Measurements from ENCODE around the gene QKI.

QKI gene

DNA sequence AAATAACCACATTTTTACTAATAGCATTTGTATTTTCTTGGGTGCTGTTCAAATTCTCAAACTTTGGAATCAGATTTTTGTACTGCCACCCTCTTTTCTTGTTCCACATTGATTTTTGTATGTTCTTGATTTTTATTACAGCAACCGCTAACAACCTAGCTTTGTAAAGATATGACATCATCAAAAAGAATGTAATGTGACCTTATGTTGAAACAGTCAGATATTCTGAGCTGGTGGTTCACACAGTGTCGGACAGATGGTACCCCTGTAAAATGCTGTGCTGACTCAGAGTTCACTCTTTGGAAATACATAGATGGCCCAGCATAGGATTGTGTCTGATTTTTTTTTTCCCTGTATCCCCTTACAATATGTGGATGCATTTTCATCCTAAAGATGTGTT lies 118.9 kb downstream of the QKI start:
- peak; percentile 95 for DNase-seq (ENCODE audit: low read depth)

DNA sequence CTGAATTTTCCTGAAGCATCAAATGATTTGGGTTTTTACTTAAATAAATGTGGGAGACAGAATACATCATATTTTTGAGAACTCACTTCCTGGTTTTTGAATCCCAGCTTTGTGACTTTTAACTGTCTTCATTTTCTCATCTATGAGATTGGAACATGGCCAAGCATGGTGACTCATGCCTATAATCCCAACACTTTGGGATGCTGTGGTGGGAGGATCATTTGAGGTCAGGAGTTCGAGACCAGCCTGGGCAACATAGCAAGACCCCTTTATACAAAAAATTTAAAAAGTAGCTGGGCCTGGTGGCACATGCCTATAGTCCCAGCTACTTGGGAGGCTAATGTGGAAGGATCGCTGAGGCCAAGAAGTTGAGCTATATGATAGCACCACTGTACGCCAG lies 122.3 kb downstream of the QKI start:
- DNase-seq (ENCODE audit: low read depth): peak; percentile 30

DNA sequence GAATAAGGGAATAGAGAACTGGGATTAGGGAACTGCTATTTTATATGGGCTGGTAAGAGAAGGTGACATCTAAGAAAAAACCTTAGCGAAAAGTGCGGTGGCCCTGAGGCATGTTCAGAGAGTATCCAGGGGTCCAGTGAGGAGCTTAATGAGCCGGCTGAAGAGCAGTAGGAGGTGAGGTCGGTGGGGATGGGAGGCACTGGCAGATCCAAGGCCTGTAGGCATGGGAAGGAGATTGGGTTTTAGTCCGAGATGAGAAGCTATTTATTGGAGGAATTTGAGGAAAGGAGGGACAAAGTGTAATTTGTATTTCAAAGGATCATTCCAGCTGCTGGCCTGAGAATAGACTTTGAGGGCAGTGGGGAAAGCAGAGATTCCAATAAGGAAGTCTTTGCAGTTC lies 123.8 kb downstream of the QKI start:
- no peak for DNase-seq (ENCODE audit: low read depth)

DNA sequence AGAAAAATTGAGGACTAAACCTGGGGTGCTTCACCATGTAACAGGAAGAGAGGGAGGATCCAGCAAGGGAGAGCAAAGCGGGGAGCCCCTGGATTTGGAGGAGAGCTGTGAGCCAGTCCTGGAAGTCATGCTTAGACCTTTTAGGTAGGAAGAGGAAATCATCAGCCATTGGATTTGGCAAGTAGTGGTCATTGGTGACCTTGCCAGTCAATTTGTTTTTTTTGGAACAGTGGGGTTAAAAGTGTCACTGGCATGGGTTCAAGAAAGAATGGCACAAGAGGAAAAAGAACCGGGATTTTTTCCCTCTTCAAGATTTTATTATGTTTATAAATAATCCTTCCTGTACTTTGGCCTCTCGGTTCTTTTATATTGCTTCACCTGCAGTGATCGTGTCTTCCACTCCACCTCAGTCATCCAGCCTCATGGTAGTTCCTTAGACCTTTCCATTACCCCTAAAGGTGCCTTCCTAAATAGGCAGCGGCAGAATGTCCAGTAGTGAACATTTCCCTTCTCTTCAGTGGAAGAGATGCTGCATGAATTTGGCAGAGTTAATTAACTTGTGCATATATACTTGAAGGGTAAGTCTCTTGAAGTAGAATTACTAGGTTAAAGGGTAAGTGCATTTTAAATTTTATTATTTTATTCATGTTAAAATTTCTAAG lies 124.7 kb downstream of the QKI start:
- no peak for DNase-seq (ENCODE audit: low read depth)

DNA sequence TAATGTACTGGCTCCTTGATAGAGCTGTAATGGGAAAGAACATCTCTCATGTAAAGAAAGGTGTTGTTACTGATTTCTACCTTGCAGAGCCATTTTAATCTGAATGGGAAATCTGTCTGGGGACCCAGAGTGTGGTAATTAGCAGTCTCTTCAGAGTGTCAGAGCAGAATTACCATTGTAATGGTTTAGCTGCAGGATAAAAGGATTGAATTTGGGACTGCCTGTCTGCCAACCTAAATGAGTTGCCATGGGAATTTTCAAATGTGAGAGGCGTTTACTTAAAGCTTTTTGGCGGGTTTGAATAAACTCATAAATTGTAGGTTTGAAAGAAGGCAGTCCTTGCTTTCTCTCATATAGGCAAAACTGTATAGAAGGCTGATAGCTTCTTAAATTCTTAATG lies 128.8 kb downstream of the QKI start:
- DNase-seq (ENCODE audit: low read depth): no peak

DNA sequence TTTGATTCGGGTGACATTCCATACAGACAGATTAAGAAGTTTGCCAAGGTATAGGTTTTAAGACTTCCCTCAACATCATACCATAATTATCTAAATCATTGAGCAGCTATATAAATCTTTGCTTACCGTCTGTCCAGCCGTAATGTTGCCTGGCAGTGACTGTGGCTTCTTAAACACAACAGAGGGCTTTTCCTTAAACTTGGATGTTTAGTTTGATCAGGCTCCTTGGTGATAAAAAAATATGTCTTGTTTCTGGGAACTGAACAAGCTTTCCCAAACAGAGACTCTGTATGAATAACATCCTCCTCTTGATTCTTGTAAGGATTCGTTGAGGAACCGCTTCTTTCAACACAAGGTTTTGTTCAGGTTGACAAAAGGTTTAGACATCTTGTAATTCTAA lies 130.9 kb downstream of the QKI start:
- DNase-seq (ENCODE audit: low read depth): no peak

DNA sequence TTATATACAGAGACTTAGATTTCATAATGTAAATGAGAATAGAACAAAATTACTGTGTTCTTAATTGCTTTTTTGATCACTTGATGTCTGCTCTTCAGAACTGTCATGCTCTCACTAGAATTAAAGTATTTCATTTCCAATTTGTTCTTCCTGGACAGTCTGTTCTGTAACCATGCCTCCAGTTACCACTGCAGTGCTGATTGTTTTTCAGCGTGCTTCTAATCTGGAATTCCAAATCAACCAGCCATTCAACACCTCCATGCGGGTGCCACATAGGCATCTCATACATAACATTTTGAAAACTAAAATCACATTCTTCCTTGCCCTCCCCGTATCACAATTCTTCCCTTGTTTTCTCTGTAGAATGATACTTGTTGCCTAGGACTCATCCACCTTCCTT lies 132.8 kb downstream of the QKI start:
- no peak for DNase-seq (ENCODE audit: low read depth)

DNA sequence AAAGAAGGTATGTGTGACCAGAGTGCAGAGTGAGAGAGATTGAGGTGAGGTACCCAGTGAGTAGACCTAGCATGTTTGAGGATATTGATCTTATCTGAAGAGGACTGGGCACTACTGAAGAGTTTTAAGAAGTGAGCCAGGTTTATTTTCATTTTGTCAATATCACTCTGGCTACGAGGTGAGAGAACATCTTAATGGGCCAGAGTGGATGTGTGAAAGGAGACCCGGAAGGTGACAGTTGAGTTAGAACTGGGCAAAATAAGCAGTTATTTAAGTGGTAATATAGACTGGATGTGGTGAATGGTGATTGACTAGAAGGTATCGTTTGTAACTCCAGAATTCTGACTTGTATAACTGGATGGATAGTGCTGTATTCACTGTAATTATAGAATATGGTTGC lies 134.1 kb downstream of the QKI start:
- DNase-seq (ENCODE audit: low read depth): no peak

DNA sequence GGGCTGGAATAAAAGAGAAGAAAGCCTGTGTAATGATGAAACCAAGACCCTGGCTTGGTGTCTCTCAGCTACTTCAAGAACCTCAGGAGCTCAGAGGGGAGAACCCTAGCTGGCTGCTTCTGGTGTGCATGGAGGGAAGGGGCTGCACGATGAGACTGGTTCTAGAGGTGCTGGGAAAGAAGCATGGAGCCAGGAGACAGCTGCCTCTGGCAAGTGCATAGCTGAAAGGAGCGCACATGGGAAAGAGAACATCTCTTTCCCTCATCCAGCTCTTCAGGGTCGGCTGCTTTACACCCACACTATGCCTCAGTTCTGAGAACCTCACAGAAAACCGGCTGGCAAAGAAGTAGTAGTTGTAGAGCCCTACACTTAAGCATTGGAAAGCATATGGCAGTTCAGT lies 139.5 kb downstream of the QKI start:
- DNase-seq (ENCODE audit: low read depth): no peak

DNA sequence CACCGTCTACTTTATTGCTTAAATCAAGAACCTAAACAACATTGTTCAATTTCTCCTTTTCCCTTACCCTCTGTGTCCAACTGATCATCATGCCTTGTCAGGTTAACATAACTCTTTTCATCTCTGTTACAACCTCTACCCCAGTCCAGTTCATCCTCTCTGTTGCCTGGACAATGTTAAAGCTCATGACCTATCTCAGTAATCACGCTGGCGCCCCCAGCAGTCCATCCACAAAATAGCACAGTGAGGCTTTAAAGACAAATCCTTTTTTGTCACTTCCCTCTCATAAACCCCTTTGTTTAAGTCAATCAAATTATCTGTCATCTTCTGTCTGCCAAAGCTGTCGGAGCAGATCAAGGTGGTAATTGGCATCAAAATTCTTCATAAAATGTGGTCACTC lies 140.1 kb downstream of the QKI start:
- peak; percentile 62 for DNase-seq (ENCODE audit: low read depth)

DNA sequence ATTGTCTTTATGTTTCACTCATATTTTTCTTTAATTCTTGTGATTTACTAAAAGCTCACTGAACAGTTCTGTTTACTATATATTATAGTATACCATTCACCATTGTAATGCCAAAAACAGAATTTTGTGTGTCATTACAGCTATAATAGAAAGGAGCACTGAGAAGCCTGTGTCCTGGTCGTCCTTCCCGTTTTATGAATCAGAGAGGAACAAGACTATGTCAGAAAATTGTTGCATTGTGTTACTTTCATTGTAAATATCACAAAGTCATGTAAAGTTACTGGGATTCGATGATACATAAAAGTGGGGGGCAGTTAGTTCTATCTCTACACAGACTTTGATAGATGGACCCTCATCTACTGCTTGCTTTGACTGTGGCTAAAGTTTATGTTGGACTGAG lies 145.1 kb downstream of the QKI start:
- DNase-seq (ENCODE audit: low read depth): no peak

DNA sequence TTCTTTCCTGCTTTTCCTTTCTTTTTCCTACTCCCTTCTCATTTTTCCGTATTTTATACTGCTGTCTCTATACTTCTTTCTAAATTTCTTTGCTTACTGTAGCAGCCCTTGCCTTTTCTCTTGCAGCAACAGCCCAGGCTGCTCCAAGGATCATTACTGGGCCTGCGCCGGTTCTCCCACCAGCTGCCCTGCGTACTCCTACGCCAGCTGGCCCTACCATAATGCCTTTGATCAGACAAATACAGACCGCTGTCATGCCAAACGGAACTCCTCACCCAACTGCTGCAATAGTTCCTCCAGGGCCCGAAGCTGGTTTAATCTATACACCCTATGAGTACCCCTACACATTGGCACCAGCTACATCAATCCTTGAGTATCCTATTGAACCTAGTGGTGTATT lies 148.8 kb downstream of the QKI start:
- DNase-seq (ENCODE audit: low read depth): no peak

DNA sequence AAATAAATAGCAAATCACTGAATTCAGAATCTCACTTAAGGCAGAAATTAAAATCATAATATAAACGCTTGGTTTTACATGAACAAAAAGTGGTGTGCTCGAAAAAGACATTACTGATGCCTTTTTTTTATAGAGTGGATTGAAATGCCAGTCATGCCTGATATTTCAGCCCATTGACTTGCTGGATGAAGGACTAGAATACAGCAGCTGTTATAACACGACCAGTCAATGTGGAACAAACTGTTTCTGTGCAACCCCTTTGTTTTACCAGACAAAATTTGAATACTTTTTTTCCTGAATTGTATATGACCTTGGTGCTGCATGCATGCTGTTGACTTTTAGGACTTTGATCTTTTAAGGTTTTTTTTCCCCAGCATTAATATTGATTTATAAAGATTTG lies 150.0 kb downstream of the QKI start:
- no peak for DNase-seq (ENCODE audit: low read depth)

DNA sequence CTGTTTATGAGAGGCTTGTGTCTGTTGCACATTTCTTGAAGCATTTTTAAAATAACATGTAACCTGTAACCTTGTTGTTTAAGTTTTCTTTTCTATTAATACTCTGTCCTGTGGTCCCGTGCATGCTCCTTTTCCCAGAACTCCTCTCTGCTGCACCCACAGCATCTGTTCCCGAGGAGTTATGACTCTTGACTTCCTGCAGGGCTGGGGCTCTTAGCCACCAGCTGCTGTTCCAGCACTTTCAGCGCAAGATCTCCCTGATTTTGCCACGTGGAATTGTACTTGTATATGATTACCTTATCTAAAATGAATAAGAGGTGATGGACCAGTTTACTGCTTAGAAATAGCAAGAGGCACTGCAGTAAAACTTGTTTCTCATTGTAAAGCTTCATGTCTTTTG lies 150.6 kb downstream of the QKI start:
- peak; percentile 61 for DNase-seq (ENCODE audit: low read depth)

DNA sequence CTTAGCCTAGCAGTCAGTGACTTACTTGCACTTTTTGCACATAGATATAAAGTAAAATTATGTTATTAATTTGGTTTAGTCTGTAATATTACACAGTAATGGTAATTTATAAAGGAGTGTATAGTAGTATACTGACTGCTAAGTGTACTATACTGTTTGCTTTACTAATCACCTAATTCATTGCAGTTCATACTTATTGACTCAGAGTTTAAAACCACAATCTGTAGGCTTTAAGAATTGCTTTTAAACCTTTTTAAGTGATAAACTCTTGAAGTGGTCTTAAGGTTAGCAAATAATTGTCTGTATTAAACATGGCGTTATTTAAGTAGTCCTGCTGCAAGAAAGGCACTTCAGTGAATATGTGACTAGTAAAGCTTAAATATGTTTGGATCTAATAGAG lies 151.5 kb downstream of the QKI start:
- DNase-seq (ENCODE audit: low read depth): no peak

DNA sequence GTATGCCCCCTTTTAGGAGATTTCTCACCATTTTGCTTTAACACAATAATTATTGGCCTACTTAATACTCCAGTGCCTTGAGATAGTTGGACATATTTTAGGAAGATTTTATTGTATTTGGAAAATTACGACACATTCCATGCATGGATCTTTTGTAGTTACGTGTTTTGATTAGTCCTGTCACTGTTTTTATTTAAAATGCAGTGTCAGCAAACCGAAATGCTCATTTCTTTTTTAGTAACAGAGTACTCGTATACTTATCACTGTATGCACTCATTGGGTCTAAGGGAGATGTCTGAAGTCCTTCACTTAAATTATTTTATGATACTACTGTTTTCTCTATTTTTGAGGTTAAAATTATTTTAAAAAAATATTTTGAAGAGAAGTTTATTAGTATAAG lies 153.8 kb downstream of the QKI start:
- DNase-seq (ENCODE audit: low read depth): no peak

DNA sequence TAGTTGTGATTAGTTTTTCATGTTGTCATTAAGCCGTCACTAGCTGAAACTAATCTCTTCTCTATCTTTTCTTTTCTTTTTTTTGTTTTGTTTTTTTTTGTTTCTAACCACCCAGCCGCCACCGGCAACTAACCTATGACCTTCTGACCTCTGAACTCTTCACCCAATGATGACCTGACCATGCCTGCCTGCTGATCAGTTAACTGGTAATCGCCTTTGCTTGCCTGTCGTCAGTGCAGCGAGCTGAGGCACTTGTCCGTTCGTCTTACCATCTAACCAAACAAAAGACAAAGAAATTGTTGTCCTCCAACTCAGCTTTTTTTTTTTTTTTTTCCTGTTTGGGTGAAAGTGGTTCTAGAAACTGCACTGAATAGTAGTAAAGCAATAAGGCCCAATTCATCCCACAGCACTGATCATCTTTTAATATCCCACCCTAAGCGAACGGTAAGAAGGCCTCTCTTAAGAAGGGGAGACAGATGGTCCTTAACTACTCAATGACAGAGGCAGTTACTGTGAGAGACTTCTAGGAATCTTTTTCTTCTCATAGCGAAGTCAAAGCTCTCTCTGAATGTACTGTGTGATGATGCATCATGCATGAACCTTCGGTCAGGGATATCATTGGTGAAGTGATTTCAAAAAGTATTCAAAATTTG lies 156.2 kb downstream of the QKI start:
- DNase-seq (ENCODE audit: low read depth): no peak

DNA sequence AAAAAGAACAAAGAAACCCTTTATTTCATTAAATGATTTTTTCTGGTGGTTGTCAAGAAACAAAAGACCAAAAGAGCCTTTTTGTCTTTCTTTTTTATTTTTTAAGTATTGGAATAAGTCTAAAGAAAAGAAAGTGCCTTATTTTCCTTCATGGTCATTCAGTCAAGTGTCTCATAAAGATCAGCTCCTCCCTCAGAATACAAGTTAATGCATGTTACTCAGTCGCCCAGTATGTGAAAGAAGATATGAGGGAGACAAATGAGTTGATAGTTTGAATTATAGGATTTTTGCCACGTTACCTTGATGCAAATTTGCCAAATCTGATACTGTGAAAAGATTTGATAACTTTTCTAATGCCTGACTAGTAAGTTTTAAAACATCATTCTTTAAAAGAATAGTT lies 157.2 kb downstream of the QKI start:
- DNase-seq (ENCODE audit: low read depth): no peak

DNA sequence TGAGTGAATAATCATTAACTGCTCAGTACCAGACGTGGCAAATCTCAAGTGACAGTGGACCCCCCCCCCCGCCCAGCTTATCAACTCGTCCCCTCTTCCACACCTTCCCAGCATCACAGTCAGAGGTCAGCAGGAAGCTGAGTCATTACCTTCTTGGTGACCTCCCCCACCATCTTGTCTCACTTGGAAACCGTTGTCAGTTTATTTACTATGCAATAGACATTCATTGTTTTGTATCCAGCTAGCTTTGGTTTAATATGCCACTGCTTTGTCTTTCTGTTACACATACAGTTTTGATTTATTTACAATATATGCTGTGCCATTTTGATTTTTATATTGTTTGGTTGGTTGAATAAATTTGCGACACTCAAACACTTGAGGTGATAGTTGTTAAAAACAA lies 158.1 kb downstream of the QKI start:
- peak; percentile 39 for DNase-seq (ENCODE audit: low read depth)

DNA sequence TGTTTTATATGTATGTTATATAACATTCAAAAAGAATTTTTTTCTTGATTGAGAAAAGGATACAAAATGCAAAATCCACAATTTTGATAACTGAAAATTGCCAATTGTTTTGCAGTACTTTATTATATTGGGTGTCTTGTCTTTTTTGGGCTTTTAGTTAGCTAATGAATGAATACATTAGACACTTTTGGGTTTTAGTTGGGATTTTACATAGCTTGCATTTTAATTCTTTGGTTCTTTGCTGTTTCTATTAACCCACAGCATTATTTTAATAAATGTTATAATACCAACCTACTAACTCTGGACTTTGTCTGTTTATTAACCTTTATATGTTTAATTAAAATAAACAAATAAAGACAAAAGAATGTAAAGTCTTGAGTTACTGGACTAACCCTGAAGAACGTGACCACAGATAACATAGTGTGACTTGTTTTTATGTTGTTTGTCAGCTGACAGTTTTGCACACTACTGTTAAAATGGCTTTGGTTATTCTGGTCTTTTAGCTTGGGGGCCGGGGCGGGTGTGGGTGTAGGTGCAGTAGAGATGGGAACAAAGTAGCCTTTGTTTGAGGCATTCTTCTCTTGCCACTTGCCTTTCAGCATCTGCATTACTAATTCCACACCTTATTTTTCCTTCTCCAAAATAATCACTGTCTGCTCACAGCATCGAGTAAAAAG lies 159.1 kb downstream of the QKI start:
- no peak for DNase-seq (ENCODE audit: low read depth)

DNA sequence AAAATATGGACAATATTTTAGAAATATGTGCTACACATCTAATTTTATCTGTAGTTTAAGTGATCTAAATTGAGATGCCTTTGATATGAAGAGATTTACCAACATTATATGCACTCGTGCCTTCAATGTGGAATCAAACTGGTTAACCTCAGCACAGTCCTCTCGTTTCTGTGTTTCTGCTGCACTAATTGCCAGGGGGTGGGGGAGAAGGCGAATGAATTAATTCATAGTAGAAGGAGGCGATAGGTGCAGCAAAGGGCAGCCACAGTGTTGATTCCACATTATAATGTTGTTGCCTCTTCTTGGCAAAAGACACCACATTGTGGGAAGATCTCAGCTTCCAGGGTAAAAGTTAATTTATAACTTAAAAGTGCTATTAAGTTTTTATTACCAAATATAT lies 161.6 kb downstream of the QKI start:
- DNase-seq (ENCODE audit: low read depth): no peak

DNA sequence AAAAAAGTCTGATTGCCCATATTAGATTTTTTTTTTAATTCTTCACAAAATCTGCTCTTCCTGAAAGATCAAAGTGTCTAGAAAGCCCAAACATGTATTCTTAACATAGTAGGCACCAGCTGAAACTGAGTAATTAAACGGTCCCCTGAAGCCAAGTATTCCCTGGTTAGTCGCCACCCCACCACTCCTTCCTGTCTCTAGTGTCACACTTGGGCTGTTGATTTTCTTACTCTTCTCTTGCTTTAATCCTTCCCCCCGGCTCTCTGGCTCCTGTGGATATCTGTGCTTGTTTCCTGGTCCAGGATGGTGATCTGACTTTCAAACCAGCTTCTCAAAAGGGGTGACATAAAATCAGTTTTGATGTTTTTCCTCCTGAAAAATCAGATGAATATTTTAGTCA lies 162.9 kb downstream of the QKI start:
- no peak for DNase-seq (ENCODE audit: low read depth)

DNA sequence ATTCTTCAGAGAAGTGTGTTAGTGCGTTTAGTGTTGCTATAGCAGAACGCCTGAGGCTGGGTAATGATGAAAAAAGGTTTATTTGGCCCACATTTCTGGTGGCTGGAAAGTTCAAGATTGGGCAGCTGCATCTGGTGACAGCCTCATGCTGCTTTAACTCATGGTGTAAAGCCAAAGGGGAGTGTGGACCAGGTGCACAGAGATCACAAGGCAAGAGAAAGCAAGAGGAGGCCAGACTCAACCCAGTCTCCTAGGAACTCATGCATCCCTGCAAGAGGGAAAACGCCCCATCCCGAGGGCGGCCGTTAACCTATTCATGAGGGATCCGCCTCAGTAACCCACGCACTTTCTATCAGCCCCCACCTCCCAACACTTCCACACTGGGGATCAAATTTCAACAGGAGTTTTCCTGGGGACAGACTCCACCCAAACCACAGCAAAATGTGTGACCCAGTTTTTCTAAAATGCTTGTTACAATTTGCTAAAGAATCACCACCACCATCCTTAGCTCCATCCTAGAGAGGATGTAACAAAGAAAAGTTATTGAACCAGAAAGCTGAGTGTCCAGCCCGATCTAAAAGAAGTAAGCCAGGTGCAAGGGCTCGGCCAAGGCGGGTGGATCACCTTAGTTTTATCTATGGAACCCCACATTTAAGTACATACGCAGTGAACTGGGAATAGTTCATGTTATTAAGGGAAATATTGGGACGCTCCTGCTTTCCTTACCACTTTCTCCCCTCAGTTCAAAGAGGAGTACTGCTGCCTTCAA lies 164.8 kb downstream of the QKI start:
- DNase-seq (ENCODE audit: low read depth): no peak

All from amniotic epithelial cell (primary cell).